Body of pancreas (tissue), 4 donors: ENCODE measurements around the gene ADORA2A. TPM values are rescaled to one million over a fixed set of nuclear protein-coding genes. Genes with fewer than 3 reads are reported as not detected.

Experiments used
- ATAC-seq: fragments of 150-250 bp; one replicate; pipeline ENCODE4 v1.9.1; 2016
- DNase-seq, 4 donors: peaks; one replicate each; pipeline ENCODE4 v3.0.0-alpha.2; 2019
- H3K27ac ChIP-seq, 4 donors: fragments of 200-600 bp; sonication (generic); 1 replicate in 3 of 4; 2 replicates in 1 of 4; pipeline versions ENCODE4 v1.5.1 to v1.6.1; 2016 to 2019; ENCODE audit warnings: mild to moderate bottlenecking in 1 of 4, mixed read lengths in 1 of 4, moderate library complexity in 1 of 4
- H3K27me3 ChIP-seq, 2 donors: fragments of 200-600 bp; sonication (generic); one replicate each; pipeline ENCODE4 v1.6.0; 2016; ENCODE audit warnings: mild to moderate bottlenecking in 1 of 2
- H3K36me3 ChIP-seq, 2 donors: fragments of 200-600 bp; sonication (generic); replicated peaks in 1 of 2; 2 replicates each; pipeline ENCODE4 v1.5.1; 2016; ENCODE audit warnings: low read depth in 2 of 2; ENCODE audit not compliant: insufficient read depth in 1 of 2
- H3K4me1 ChIP-seq: fragments of 200-600 bp; sonication (generic); one replicate; pipeline ENCODE4 v1.6.0; 2016
- H3K4me3 ChIP-seq, 2 donors: fragments of 200-600 bp; sonication (generic); 1 replicate in 1 of 2; 2 replicates in 1 of 2; pipeline ENCODE4 v1.5.1; 2016 to 2019
- H3K9me3 ChIP-seq, 3 donors: fragments of 200-600 bp; sonication (generic); 1 replicate in 2 of 3; 2 replicates in 1 of 3; pipeline ENCODE4 v1.5.1; 2016
- CTCF ChIP-seq, 7 experiments: fragments of 450-650 bp in 4 of 7; fragments of 200-600 bp in 3 of 7; sonication (generic) in 3 of 7; IDR thresholded peaks; one replicate each; pipeline ENCODE4 v1.5.1; 2016 to 2019; ENCODE audit warnings: antibody characterized with exemption in 7 of 7
- POLR2A ChIP-seq, 3 donors: fragments of 450-650 bp; IDR thresholded peaks; one replicate each; pipeline ENCODE4 v1.6.1; 2016; ENCODE audit warnings: antibody characterized with exemption in 3 of 3, mild to moderate bottlenecking in 2 of 3
- WGBS, 2 donors: methylation state at CpG; one replicate each; pipeline ENCODE4 v1.1.5; 2017; 5-methylcytosine and 5-hydroxymethylcytosine counted together
- intact Hi-C: fragments of 100-400 bp; cut with DNase I; formaldehyde crosslinking; loops from one replicate; pipeline ENCODE4 v1.15.1; 2023
- total RNA-seq, 2 donors: library from RNA; depleted of rRNA; stranded (reverse); fragments of >200 nt; gene quantifications; one replicate each; pipeline ENCODE4 v1.1.0, GENCODE V29; 2016

The ADORA2A gene
- total RNA-seq, 2 donors from 2014 or later, result 2.1 to 19.4 TPM

GRCh38 chr22:24455039-24455438, 27.6 kb downstream of the ADORA2A start:
- H3K4me1 ChIP-seq, result peaks cover 9% of the 10 kb centered on the region
- WGBS, 2 donors, result 81 to 84% methylated on average over 4 of the region's 4 CpGs
- no peaks in the 10 kb centered on the region for H3K27me3 ChIP-seq
- no peak overlapping the region for H3K27ac ChIP-seq
- no peaks in the 10 kb centered on the region for H3K9me3 ChIP-seq
- no peak overlapping the region for H3K4me3 ChIP-seq
- intact Hi-C loops, result no loop called here
- H3K36me3 ChIP-seq, result no peaks in the 10 kb centered on the region
- TF ChIP-seq CTCF (IDR thresholded peaks at IDR 0.05), result no peak
- TF ChIP-seq POLR2A (IDR thresholded peaks at IDR 0.05), result no peak
- DNase-seq, result no peak
- ATAC-seq, result no peak

DNA sequence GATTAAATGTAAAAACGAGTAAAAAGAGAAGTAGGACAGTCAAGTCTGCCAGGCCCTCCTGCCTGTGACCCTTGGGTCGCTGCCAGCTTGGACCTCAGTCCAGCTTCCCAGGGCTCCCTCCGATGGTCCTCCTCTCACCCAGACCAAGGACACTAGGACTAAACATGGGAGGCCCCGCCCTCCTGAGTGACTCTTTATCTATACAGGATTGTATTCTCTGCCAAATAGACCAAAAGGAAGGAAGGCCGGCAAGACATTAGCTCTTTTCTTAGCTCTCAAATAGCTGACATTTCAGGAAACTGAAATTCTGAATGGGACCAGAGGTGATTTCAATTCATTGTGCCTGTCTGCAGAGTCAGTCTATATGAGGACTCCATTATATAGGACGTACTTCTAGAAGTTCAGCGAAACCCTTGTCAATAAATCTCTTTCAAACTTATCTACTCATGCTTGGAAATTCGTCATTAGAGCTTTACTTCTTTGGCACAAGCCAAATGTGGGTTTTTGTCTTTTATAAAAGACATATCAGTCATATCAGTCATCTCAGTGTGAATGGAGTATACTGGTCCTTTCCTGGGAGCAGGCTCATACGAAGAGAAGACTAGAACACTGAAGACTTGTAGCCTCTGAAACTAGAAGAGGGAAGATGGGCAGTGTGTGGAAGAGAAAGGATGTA, 28.5 kb downstream of the ADORA2A start:
- H3K4me3 ChIP-seq, result no peak overlapping the region
- no peak overlapping the region for H3K27ac ChIP-seq
- no peaks in the 10 kb centered on the region for H3K9me3 ChIP-seq
- H3K27me3 ChIP-seq, result no peaks in the 10 kb centered on the region
- no peak for TF ChIP-seq POLR2A (IDR thresholded peaks at IDR 0.05)
- TF ChIP-seq CTCF (IDR thresholded peaks at IDR 0.05), result no peak
- ATAC-seq (no peak), DNase-seq (peak in 1 of 4 donors; percentile 29)
- H3K36me3 ChIP-seq, result no peaks in the 10 kb centered on the region
- WGBS, 2 donors, result 43 to 51% methylated on average over 9 of the region's 9 CpGs
- H3K4me1 ChIP-seq, result peaks cover 9% of the 10 kb centered on the region
- intact Hi-C loops, result no loop called here

- 89 to 93% methylated on average over 3 of the region's 3 CpGs for WGBS, 2 donors
- H3K27ac ChIP-seq, result no peak overlapping the region
- DNase-seq (no peak), ATAC-seq (no peak)
- no peaks in the 10 kb centered on the region for H3K36me3 ChIP-seq
- H3K4me1 ChIP-seq, result peaks cover 9% of the 10 kb centered on the region
- no peaks in the 10 kb centered on the region for H3K9me3 ChIP-seq
- intact Hi-C loops, result no loop called here
- no peaks in the 10 kb centered on the region for H3K27me3 ChIP-seq
- H3K4me3 ChIP-seq, result no peak overlapping the region
- TF ChIP-seq CTCF (IDR thresholded peaks at IDR 0.05) (no peak), POLR2A (IDR thresholded peaks at IDR 0.05) (no peak)
These were observed 30.6 kb downstream of the ADORA2A start for GRCh38 chr22:24457894-24458420.

DNA sequence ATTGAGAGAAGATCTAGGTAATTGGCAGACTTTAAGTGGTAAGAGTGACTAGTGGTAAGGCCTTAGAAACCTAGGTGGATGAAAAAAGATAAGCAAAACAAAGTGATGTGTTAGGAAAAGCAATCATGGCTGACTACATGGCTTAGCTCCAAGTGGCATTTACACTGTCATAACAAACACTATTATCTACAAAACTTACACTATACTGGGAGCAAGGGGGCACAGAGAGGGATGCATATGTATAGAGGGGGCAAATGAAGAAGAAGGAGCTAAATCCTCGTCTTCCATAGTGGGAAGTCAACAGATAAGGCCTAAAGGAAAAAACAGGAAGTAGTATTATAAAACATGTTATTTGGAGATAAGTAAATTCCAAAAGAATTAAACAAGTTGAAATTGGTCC, 32.5 kb downstream of the ADORA2A start:
- no peaks in the 10 kb centered on the region for H3K27me3 ChIP-seq
- intact Hi-C loops, result no loop called here
- ATAC-seq, result no peak
- no peaks in the 10 kb centered on the region for H3K9me3 ChIP-seq
- peaks cover 9% of the 10 kb centered on the region for H3K4me1 ChIP-seq
- no peaks in the 10 kb centered on the region for H3K36me3 ChIP-seq
- TF ChIP-seq POLR2A (IDR thresholded peaks at IDR 0.05) (no peak), CTCF (IDR thresholded peaks at IDR 0.05) (no peak)
- H3K27ac ChIP-seq, result no peak overlapping the region
- no peak overlapping the region for H3K4me3 ChIP-seq
- DNase-seq, result no peak
- 75 to 82% methylated on average over 1 of the region's 1 CpG for WGBS, 2 donors
